Iris pigment epithelial cell (primary cell): ENCODE results near the gene RETREG3.
"Not testable (repeated sequence)": the region's sequence is repeated elsewhere in the genome, so short reads cannot be mapped to it uniquely, and the experiment has no call there.

Source experiments
- DNase-seq: peaks from one replicate; pipeline ENCODE4 v3.0.0-alpha.2; 2011; ENCODE audit warnings: low read depth

The RETREG3 gene

GRCh38 chr17:42613699-42614295 is 4.6 kb upstream of the RETREG3 start:
- no peak for DNase-seq

GRCh38 chr17:42612013-42612412 is 2.8 kb upstream of the RETREG3 start:
- DNase-seq = no peak

- not testable (repeated sequence) for DNase-seq
These were observed 934 bp upstream of the RETREG3 start for GRCh38 chr17:42609814-42610801.

DNA sequence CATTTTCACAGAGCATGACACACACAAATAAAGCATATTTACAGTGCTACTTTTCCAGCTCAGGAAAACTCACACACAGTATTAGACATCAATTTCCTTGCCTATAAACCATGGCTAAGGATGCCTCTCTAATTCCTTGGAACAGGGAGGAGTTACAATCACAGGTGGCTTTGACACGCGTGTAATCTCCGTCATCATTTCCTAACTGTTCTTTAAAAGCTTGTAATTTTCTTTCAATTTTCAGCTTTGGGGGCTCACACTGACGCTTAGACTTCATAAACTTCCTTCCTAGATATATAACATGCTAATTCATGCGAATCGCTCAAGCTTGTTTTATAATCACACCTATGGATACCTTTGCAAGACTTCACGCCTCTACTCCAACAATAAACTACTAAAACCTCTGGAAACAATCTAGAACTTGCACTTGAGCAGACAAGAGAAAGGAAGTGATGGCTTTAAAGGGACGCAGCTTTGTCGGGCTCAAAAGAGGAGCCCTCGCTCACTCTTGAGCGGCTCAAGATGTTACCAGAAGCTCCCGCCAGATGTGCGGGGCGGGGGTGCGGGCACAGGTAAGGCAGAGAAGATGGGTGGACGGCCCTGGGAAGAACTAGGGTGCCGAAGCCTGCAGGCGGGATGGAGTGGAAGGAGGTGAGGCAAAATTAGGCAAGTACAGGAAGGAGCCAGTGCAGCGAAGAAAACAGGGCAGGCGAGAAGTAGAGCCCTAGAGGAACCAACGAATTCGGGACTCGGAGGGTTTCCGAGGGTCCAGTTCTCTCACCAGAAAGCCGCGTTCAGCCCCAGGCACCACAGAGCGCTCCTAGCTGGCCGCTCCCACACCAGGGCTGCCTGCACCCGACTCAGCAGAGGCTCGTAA is 631 bp downstream of the RETREG3 start:
- DNase-seq = peak; percentile 11

- no peak for DNase-seq
These were observed 1.4 kb downstream of the RETREG3 start for GRCh38 chr17:42607769-42608168.

GRCh38 chr17:42603318-42603717 is 5.9 kb downstream of the RETREG3 start:
- DNase-seq = no peak

GRCh38 chr17:42598905-42599304 is 10.3 kb downstream of the RETREG3 start:
- no peak for DNase-seq

DNA sequence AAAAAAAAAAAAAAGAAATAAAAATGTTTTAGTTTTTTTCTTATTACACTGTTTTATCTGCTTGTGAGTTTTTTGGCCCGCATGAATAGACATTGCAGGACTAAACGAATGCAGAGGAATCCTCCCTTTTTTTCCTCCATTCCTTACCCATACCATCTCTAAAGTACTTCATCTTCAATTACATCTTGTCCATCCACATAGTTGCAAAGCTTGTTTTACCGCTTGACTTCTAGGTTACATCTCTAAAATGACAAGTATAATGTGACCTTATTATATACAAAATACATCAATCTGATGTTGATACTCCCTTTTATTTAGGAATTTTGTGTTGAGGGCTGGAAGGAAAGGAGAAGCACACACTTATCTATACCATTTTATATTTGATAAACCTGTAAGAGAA is 12.8 kb downstream of the RETREG3 start:
- DNase-seq = no peak

- no peak for DNase-seq
These were observed 17.8 kb downstream of the RETREG3 start for GRCh38 chr17:42591411-42591810.

GRCh38 chr17:42590886-42591285 is 18.3 kb downstream of the RETREG3 start:
- no peak for DNase-seq

- no peak for DNase-seq
These were observed 22.5 kb downstream of the RETREG3 start for GRCh38 chr17:42586514-42587230.

- peak; percentile 43 for DNase-seq
These were observed 23.8 kb downstream of the RETREG3 start for GRCh38 chr17:42585353-42585752.

DNA sequence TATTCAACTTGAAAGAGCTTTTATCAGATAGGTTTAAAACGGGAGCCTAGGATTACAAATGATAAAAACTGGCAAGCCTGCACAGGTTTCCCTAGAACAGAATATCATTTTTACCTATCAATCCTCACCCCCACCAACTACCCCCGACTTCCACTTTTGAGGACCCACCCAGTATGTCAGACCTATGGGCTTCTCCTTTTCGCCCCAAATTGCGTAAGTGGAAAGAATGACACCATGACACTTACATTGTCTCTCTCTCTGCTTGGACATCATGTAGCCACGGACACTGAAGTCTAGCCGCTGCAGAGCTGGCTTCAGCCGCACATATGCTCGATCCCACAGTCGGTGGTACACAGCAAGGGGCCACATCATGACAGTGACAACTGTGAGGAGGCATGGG is 24.3 kb downstream of the RETREG3 start:
- DNase-seq = no peak

DNA sequence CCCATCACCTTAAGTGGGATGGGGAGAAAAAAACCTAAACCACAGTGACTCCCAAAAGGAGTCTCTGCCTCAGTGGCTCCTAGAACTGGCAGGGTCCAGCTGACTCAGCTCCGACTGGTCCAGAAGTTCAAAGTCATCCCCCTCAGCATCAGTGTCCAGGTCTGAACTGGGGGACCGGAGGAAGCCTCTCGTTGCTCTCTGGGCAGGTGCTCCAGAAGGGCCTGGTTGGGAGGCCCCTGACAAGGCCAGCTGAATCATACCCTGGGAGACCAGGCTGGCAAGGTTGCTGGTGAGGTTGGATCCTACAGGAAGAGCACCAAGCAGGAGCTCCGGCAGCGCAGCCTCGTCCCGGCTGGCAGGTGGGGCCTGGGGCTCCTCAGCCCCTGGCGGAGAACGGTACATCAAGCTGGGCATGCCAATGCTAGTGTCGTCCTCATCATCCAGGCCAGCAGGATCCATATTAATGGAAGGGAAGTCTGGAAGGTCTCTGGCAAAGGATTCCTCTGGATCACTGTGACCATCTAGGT is 27.4 kb downstream of the RETREG3 start:
- no peak for DNase-seq

DNA sequence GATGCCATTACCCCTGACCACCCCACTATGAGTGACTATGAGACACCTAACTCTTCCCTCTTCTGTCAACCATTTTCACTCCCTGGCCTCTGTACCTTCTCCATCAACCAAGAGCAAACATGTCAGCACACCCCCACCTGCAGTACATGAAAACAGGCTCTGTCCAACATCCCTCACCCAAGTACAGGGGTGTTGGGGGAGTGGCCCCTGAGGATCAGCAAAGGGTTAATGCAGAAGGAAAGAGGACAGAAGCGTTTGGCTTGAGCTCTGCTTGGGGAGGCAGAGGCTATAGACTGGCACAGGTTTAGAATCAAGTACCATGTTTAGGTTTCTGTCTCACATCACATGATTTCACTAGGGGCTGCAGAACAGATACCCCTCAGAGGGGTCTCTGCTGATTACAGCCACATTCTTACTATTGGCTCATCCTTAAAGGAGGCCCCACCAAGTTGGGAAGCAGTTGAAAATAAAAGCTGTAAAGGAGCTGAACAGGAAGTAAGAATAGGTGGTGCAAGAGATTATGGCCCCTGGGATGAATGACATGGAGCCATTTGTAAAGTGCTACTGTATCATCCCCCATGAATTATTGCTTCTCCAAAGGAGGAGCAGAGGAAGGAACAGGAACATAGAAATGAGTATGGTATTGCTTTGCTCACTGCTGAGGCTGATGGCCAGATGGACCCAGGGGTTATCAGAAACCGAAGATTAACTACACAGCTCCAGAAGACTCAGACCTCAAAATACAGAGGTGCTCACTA is 29.2 kb downstream of the RETREG3 start:
- no peak for DNase-seq

- peak; percentile 64 for DNase-seq
These were observed 30.8 kb downstream of the RETREG3 start for GRCh38 chr17:42578282-42578869.

- peak; percentile 96 for DNase-seq
These were observed 31.5 kb downstream of the RETREG3 start, which contains the start of gene PSMC3IP for GRCh38 chr17:42577532-42578281. TSS of gene PSMC3IP (minus strand) at chr17:42577729. CDS start at chr17:42577686, 43 bp downstream.

GRCh38 chr17:42577140-42577531 is 32.0 kb downstream of the RETREG3 start:
- DNase-seq = no peak

DNA sequence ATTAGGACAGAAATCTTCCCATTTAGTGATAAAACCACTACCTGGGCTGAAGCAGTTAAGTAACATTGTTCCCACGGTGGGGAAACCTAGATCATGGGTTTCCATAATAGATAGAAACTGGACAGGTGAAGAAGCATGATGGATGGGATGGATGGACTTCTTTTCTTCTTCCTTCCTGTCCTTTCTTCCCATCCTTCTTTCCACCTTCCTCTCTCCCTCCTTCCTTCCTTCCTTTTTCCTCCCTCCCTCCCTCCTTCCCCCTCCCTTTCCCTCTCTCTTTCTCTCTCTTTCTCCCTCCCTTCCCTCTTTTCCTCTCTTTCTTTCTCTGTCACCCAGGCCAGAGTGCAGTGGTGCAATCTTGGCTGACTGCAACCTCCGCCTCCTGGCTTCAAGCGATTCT is 34.7 kb downstream of the RETREG3 start:
- no peak for DNase-seq
